Measurements from ENCODE around the gene CARD19.

DNA sequence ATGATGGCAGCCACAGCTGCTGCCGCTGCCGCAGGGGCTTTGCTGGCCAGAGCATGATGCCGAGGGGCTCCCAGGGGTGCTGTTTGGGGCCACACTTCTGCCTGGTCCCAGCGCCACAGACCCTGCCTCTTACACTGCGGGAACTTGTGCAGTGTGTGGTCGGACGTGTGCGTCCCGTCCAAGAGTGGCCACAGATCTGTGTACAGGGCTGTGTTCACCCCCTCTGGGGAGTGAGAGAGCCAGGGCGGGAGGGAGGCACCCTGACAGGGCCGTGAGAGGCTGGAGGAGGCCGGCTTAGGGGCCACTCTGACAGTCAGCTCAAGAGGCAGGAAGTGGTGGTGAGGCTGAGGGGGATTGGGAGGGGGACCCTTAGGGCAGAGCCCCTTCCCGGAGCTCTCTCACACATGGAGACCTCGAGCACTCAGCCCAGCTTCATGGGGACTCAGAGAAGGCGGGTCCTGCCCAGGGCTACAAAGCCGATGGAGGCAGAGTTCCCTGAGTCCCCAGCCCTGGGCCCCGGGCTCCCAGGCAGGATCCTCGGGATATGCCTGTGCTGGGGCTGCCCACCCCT is 13.1 kb upstream of the CARD19 start:
- TF ChIP-seq, protein P1, sequence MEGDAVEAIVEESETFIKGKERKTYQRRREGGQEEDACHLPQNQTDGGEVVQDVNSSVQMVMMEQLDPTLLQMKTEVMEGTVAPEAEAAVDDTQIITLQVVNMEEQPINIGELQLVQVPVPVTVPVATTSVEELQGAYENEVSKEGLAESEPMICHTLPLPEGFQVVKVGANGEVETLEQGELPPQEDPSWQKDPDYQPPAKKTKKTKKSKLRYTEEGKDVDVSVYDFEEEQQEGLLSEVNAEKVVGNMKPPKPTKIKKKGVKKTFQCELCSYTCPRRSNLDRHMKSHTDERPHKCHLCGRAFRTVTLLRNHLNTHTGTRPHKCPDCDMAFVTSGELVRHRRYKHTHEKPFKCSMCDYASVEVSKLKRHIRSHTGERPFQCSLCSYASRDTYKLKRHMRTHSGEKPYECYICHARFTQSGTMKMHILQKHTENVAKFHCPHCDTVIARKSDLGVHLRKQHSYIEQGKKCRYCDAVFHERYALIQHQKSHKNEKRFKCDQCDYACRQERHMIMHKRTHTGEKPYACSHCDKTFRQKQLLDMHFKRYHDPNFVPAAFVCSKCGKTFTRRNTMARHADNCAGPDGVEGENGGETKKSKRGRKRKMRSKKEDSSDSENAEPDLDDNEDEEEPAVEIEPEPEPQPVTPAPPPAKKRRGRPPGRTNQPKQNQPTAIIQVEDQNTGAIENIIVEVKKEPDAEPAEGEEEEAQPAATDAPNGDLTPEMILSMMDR (conservative IDR thresholded peaks at IDR 0.05), result no peak
- no peak for TF ChIP-seq ZFX (IDR thresholded peaks at IDR 0.05)

All from C4-2B (cell line).